ENCODE results near the gene SETBP1.

Gene SETBP1

GRCh38 chr18:44704135-44704789 lies 23.6 kb downstream of the SETBP1 start:
- Histone ChIP-seq H3K27ac (ENCODE audit: low read depth, low read length, poor library complexity, severe bottlenecking) (no peak overlapping the region), H3K4me3 (ENCODE audit: low read depth, low read length, poor library complexity, severe bottlenecking) (no peak overlapping the region), H3K4me2 (ENCODE audit: low read length) (peak overlapping the region; percentile 23; the same call in 1 of the 2 replicates), H3K9me3 (ENCODE audit: low read length) (no peaks in the 10 kb centered on the region), H2AFZ (ENCODE audit: low read length) (no peak overlapping the region), H3K4me1 (ENCODE audit: insufficient read depth, low read length, severe bottlenecking) (peaks cover 69% of the 10 kb centered on the region), H3K9ac (ENCODE audit: low read length) (no peak overlapping the region), H3K79me2 (ENCODE audit: insufficient read depth, low read length) (no peaks in the 10 kb centered on the region), H3F3A (ENCODE audit: insufficient read depth, low read length) (no peaks in the 10 kb centered on the region), H3K9me2 (ENCODE audit: low read depth, low read length) (no peaks in the 10 kb centered on the region), H3K36me3 (ENCODE audit: insufficient read depth, low read length) (peaks cover 10% of the 10 kb centered on the region; the same call in 1 of the 2 replicates), H3K27me3 (ENCODE audit: insufficient read depth, low read length) (no peaks in the 10 kb centered on the region), H4K20me1 (ENCODE audit: insufficient read depth, low read length) (no peaks in the 10 kb centered on the region)
- TF ChIP-seq EZH2 (IDR thresholded peaks at IDR 0.05; ENCODE audit: borderline replicate concordance, low read length) (no peak), CTCF (IDR thresholded peaks at IDR 0.05; ENCODE audit: low read length) (no peak)

- Histone ChIP-seq H3K27me3 (ENCODE audit: insufficient read depth, low read length) (no peaks in the 10 kb centered on the region), H3K4me2 (ENCODE audit: low read length) (no peak overlapping the region), H3K9me3 (ENCODE audit: low read length) (no peaks in the 10 kb centered on the region), H3K4me3 (ENCODE audit: low read depth, low read length, poor library complexity, severe bottlenecking) (no peak overlapping the region), H2AFZ (ENCODE audit: low read length) (no peak overlapping the region), H3K36me3 (ENCODE audit: insufficient read depth, low read length) (peaks cover 10% of the 10 kb centered on the region; the same call in 1 of the 2 replicates), H3K79me2 (ENCODE audit: insufficient read depth, low read length) (no peaks in the 10 kb centered on the region), H4K20me1 (ENCODE audit: insufficient read depth, low read length) (no peaks in the 10 kb centered on the region), H3K9ac (ENCODE audit: low read length) (no peak overlapping the region), H3K9me2 (ENCODE audit: low read depth, low read length) (no peaks in the 10 kb centered on the region), H3F3A (ENCODE audit: insufficient read depth, low read length) (no peaks in the 10 kb centered on the region), H3K4me1 (ENCODE audit: insufficient read depth, low read length, severe bottlenecking) (peaks cover 67% of the 10 kb centered on the region), H3K27ac (ENCODE audit: low read depth, low read length, poor library complexity, severe bottlenecking) (no peak overlapping the region)
- TF ChIP-seq CTCF (IDR thresholded peaks at IDR 0.05; ENCODE audit: low read length) (no peak), EZH2 (IDR thresholded peaks at IDR 0.05; ENCODE audit: borderline replicate concordance, low read length) (no peak)
Measured at GRCh38 chr18:44705075-44705675, 24.5 kb downstream of the SETBP1 start.

GRCh38 chr18:44708451-44709083 lies 27.9 kb downstream of the SETBP1 start:
- Histone ChIP-seq H3F3A (ENCODE audit: insufficient read depth, low read length) (no peaks in the 10 kb centered on the region), H3K9me3 (ENCODE audit: low read length) (no peaks in the 10 kb centered on the region), H4K20me1 (ENCODE audit: insufficient read depth, low read length) (no peaks in the 10 kb centered on the region), H3K36me3 (ENCODE audit: insufficient read depth, low read length) (peaks cover 22% of the 10 kb centered on the region), H3K79me2 (ENCODE audit: insufficient read depth, low read length) (no peaks in the 10 kb centered on the region), H3K27ac (ENCODE audit: low read depth, low read length, poor library complexity, severe bottlenecking) (no peak overlapping the region), H2AFZ (ENCODE audit: low read length) (no peak overlapping the region), H3K9me2 (ENCODE audit: low read depth, low read length) (no peaks in the 10 kb centered on the region), H3K9ac (ENCODE audit: low read length) (no peak overlapping the region), H3K4me1 (ENCODE audit: insufficient read depth, low read length, severe bottlenecking) (peaks cover 46% of the 10 kb centered on the region), H3K27me3 (ENCODE audit: insufficient read depth, low read length) (no peaks in the 10 kb centered on the region), H3K4me3 (ENCODE audit: low read depth, low read length, poor library complexity, severe bottlenecking) (no peak overlapping the region), H3K4me2 (ENCODE audit: low read length) (no peak overlapping the region)
- TF ChIP-seq EZH2 (IDR thresholded peaks at IDR 0.05; ENCODE audit: borderline replicate concordance, low read length) (no peak), CTCF (IDR thresholded peaks at IDR 0.05; ENCODE audit: low read length) (no peak)
